Neuronal stem cell (in vitro differentiated cells): Measurements from ENCODE around the gene SYCE3.
A peak's percentile ranks its signal among the peaks of the same experiment; 100 is the strongest.

ENCODE experiments used
- DNase-seq: peaks from one replicate; pipeline ENCODE4 v3.0.0-alpha.2; 2013; ENCODE audit warnings: low spot score
- H2AFZ ChIP-seq: one replicate; pipeline ENCODE4 v1.6.1; 2013; ENCODE audit warnings: mild to moderate bottlenecking, low read length, inconsistent platforms
- H2AK5ac ChIP-seq: 2 replicates; pipeline ENCODE4 v1.6.1; 2013; ENCODE audit warnings: low read depth, mild to moderate bottlenecking, inconsistent platforms, low read length, moderate library complexity, mixed read lengths
- H2BK120ac ChIP-seq: 2 replicates; pipeline ENCODE4 v1.6.1; 2013; ENCODE audit warnings: low read depth, mild to moderate bottlenecking, inconsistent platforms, low read length, moderate library complexity, mixed read lengths
- H2BK12ac ChIP-seq: one replicate; pipeline ENCODE4 v1.6.1; 2013; ENCODE audit warnings: low read length, inconsistent platforms
- H2BK15ac ChIP-seq: 2 replicates; pipeline ENCODE4 v1.6.1; 2013; ENCODE audit warnings: mild to moderate bottlenecking, low read length, inconsistent platforms, mixed read lengths
- H2BK5ac ChIP-seq: one replicate; pipeline ENCODE4 v1.6.1; 2013; ENCODE audit warnings: inconsistent platforms, mild to moderate bottlenecking, low read length, moderate library complexity
- H3K14ac ChIP-seq: one replicate; pipeline ENCODE4 v1.6.1; 2013; ENCODE audit warnings: low read length, inconsistent platforms
- H3K18ac ChIP-seq: 2 replicates; pipeline ENCODE4 v1.6.1; 2013; ENCODE audit warnings: low read length, inconsistent platforms
- H3K23ac ChIP-seq: 2 replicates; pipeline ENCODE4 v1.6.1; 2013; ENCODE audit warnings: low read depth, mild to moderate bottlenecking, mixed read lengths, low read length, inconsistent platforms; ENCODE audit not compliant: poor library complexity
- H3K27ac ChIP-seq: replicated peaks from 3 replicates; pipeline ENCODE4 v1.5.1; 2013; ENCODE audit warnings: low read length, inconsistent platforms
- H3K27me3 ChIP-seq, 3 experiments: 2 replicates each; pipeline ENCODE4 v1.6.1; 2013; ENCODE audit warnings: low read length in 3 of 3, mild to moderate bottlenecking in 2 of 3, inconsistent platforms in 1 of 3, low read depth in 1 of 3, mixed read lengths in 1 of 3, moderate library complexity in 1 of 3; ENCODE audit not compliant: control insufficient read depth in 3 of 3, insufficient read depth in 3 of 3
- H3K36me3 ChIP-seq, 2 donors: replicated peaks in 1 of 2; 2 replicates each; pipeline ENCODE4 v1.6.1; 2013; ENCODE audit warnings: low read length in 2 of 2; ENCODE audit not compliant: control insufficient read depth in 2 of 2, insufficient read depth in 2 of 2
- H3K4ac ChIP-seq: 2 replicates; pipeline ENCODE4 v1.6.1; 2013; ENCODE audit warnings: inconsistent platforms, mild to moderate bottlenecking, low read length, moderate library complexity
- H3K4me1 ChIP-seq, 2 donors: 1 replicate in 1 of 2; 2 replicates in 1 of 2; pipeline ENCODE4 v1.6.1; 2013; ENCODE audit warnings: low read length in 2 of 2, low read depth in 1 of 2; ENCODE audit not compliant: control insufficient read depth in 2 of 2, insufficient read depth in 1 of 2
- H3K4me2 ChIP-seq: one replicate; pipeline ENCODE4 v1.6.1; 2013; ENCODE audit warnings: mild to moderate bottlenecking, low read length, inconsistent platforms; ENCODE audit not compliant: insufficient read depth, poor library complexity, severe bottlenecking
- H3K4me3 ChIP-seq, 2 donors: 2 replicates each; pipeline ENCODE4 v1.5.1; 2013; ENCODE audit warnings: low read length in 2 of 2, mild to moderate bottlenecking in 2 of 2, inconsistent platforms in 1 of 2, moderate library complexity in 1 of 2
- H3K79me1 ChIP-seq: one replicate; pipeline ENCODE4 v1.6.1; 2013; ENCODE audit warnings: low read depth, mild to moderate bottlenecking, inconsistent platforms, low read length, moderate library complexity
- H3K9ac ChIP-seq: one replicate; pipeline ENCODE4 v1.6.1; 2013; ENCODE audit warnings: mild to moderate bottlenecking, low read depth, low read length, inconsistent platforms; ENCODE audit not compliant: poor library complexity
- H3K9me3 ChIP-seq, 2 donors: replicated peaks in 1 of 2; 2 replicates each; pipeline versions ENCODE3 to v1.6.1; 2013; ENCODE audit warnings: low read length in 2 of 2, mild to moderate bottlenecking in 2 of 2, inconsistent platforms in 1 of 2, low read depth in 1 of 2, mixed read lengths in 1 of 2, moderate library complexity in 1 of 2; ENCODE audit not compliant: control insufficient read depth in 2 of 2, insufficient read depth in 1 of 2
- H4K8ac ChIP-seq: one replicate; pipeline ENCODE4 v1.6.1; 2013; ENCODE audit warnings: low read depth, mild to moderate bottlenecking, inconsistent platforms, low read length, moderate library complexity
- H4K91ac ChIP-seq: one replicate; pipeline ENCODE4 v1.6.1; 2013; ENCODE audit warnings: low read length, low read depth, mild to moderate bottlenecking, inconsistent platforms; ENCODE audit not compliant: poor library complexity
- WGBS, 2 donors: extraction: QIAGEN DNeasy Blood & Tissue Kit; methylation state at CpG; one replicate each; pipeline ENCODE4 v1.1.7; 2013; ENCODE audit warnings: missing lambda C conversion rate in 2 of 2, mixed read lengths in 1 of 2; ENCODE audit not compliant: insufficient read length in 2 of 2, insufficient replicate concordance in 1 of 2; ENCODE audit errors: extremely low coverage in 2 of 2; 5-methylcytosine and 5-hydroxymethylcytosine counted together

Gene SYCE3

DNA sequence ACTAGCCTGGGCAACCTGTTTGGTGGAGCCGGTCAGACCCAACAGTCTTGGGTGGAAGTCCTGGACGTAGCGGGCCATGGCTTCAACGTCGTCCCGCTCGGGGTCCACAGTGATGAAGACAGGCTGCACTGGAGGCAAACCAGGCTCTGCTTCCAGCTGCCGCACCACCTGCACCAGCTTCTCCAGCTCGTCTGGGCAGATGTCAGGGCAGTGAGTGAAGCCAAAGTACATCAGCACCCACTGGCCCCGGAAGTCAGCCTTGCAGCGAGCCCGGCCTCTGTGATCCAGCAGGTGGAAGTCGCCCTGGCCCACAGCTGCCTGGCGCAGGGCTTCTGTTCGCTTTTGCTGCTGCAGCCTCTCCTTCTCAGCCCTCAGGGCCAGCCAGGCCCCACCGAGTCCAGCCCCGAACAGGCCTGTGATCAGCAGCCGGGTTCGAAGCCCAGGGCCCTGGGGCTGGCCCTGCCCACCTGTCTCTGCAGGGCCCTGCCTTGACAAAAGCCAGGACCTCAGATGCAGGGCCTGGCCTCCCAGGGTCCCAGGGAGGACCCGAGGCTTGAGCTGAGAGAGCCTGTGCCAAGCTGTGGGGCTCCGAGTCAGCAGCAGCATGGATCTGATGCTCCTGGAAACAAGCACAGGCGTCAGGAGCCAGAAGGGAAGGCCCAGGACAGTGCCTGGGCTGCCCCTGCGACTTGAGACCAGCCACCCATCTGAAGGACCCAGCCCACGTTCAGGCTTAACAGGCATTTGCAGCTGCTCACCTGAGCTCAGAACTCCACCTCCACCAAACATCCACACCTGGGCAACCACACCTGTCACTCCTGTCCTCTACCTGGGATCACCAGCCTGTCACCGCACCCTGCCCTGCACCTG, 38.7 kb downstream of the SYCE3 start:
- Histone ChIP-seq H4K8ac (no peak overlapping the region), H3K27ac (no peak overlapping the region), H3K9me3 (peaks cover 2 to 6% of the 10 kb centered on the region in 2 donors), H3K9ac (peak overlapping the region; percentile 74), H3K36me3 (peaks cover 40 to 51% of the 10 kb centered on the region in 2 donors), H2AK5ac (no peak overlapping the region), H3K4me3 (peak overlapping the region; percentile 38 to 84), H2BK5ac (no peak overlapping the region), H3K4ac (no peak overlapping the region), H3K14ac (no peak overlapping the region), H2BK12ac (no peak overlapping the region), H3K27me3 (peaks cover 0 to 5% (median 0%) of the 10 kb centered on the region in 3 experiments), H3K4me1 (peaks cover 11 to 17% of the 10 kb centered on the region in 2 donors), H3K23ac (no peak overlapping the region), H2BK120ac (no peak overlapping the region), H2BK15ac (no peak overlapping the region), H3K18ac (no peak overlapping the region), H4K91ac (no peak overlapping the region), H2AFZ (no peak overlapping the region), H3K79me1 (peaks cover 12% of the 10 kb centered on the region), H3K4me2 (no peak overlapping the region)
- DNase-seq = no peak
- WGBS, 2 donors = no CpG with 5 or more reads among the region's 25 CpGs

DNA sequence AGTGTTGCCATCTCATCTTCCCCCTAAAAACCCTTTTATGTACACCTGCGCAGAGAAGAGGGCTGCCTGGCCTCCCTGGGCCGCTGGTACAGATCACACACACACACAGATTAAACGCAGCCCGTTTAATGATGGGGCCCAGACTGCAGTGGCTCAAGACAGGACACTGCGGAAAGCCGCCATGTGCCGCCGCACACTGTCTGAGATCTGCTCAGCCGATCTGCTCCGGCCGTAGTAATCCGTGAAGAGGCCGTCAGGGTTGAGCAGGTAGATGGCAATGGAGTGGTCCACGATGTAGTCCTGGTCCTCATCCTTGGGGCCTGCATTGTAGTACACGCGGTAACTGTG, 39.3 kb downstream of the SYCE3 start:
- Histone ChIP-seq H2AFZ (no peak overlapping the region), H2BK15ac (no peak overlapping the region), H3K4me1 (peaks cover 11 to 17% of the 10 kb centered on the region in 2 donors), H3K23ac (peak overlapping the region; percentile 55), H3K4me2 (no peak overlapping the region), H3K79me1 (peaks cover 12% of the 10 kb centered on the region), H2BK5ac (no peak overlapping the region), H3K9ac (no peak overlapping the region), H3K18ac (no peak overlapping the region), H3K4ac (no peak overlapping the region), H3K36me3 (peaks cover 44 to 58% of the 10 kb centered on the region in 2 donors), H2AK5ac (no peak overlapping the region), H4K91ac (no peak overlapping the region), H3K4me3 (no peak overlapping the region), H3K27me3 (peaks cover 0 to under 1% (median 0%) of the 10 kb centered on the region in 3 experiments), H3K27ac (no peak overlapping the region), H3K9me3 (peaks cover under 1 to 3% of the 10 kb centered on the region in 2 donors), H3K14ac (no peak overlapping the region), H2BK120ac (no peak overlapping the region), H4K8ac (no peak overlapping the region), H2BK12ac (no peak overlapping the region)
- no peak for DNase-seq
- WGBS, 2 donors = no CpG with 5 or more reads among the region's 16 CpGs

DNA sequence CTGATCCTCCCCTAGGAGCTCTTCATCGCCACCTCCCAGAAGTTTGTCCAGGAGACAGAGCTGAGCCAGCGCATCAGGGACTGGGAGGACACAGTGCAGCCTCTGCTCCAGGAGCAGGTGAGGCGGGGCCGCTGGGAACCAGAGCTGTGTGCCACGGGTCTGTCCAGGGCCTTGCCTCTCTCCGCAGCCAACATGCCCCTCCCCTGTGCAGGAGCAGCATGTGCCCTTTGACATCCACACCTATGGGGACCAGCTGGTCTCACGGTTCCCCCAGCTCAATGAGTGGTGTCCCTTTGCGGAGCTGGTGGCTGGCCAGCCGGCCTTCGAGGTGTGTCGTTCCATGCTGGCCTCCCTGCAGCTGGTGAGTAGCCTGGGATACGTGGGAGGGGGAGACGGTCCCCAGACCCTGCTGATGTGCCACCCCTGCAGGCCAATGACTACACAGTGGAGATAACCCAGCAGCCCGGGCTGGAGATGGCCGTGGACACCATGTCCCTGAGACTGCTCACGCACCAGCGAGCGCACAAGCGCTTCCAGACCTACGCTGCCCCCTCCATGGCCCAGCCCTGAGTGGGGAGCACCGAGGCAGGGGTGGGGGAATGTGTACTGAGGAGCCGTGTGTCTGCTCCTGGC, 39.8 kb downstream of the SYCE3 start:
- peaks cover 12% of the 10 kb centered on the region for H3K79me1 ChIP-seq
- H3K9me3 ChIP-seq = no peaks in the 10 kb centered on the region
- H3K14ac ChIP-seq = no peak overlapping the region
- peak overlapping the region; percentile 48 for H4K8ac ChIP-seq
- H2BK5ac ChIP-seq = peak overlapping the region; percentile 39
- H3K4me3 ChIP-seq = no peak overlapping the region
- whole genome bisulfite sequencing, 2 donors = no CpG with 5 or more reads among the region's 22 CpGs
- H3K4me2 ChIP-seq = no peak overlapping the region
- no peak overlapping the region for H3K4ac ChIP-seq
- H3K23ac ChIP-seq = peak overlapping the region; percentile 55
- H3K36me3 ChIP-seq = peaks cover 49 to 63% of the 10 kb centered on the region in 2 donors
- H3K9ac ChIP-seq = no peak overlapping the region
- H2BK12ac ChIP-seq = no peak overlapping the region
- no peak overlapping the region for H3K18ac ChIP-seq
- no peak overlapping the region for H2AFZ ChIP-seq
- H2BK120ac ChIP-seq = no peak overlapping the region
- H2BK15ac ChIP-seq = no peak overlapping the region
- H4K91ac ChIP-seq = no peak overlapping the region
- no peaks in the 10 kb centered on the region for H3K27me3 ChIP-seq
- no peak overlapping the region for H2AK5ac ChIP-seq
- peaks cover 11 to 17% of the 10 kb centered on the region in 2 donors for H3K4me1 ChIP-seq
- DNase-seq = no peak
- no peak overlapping the region for H3K27ac ChIP-seq

DNA sequence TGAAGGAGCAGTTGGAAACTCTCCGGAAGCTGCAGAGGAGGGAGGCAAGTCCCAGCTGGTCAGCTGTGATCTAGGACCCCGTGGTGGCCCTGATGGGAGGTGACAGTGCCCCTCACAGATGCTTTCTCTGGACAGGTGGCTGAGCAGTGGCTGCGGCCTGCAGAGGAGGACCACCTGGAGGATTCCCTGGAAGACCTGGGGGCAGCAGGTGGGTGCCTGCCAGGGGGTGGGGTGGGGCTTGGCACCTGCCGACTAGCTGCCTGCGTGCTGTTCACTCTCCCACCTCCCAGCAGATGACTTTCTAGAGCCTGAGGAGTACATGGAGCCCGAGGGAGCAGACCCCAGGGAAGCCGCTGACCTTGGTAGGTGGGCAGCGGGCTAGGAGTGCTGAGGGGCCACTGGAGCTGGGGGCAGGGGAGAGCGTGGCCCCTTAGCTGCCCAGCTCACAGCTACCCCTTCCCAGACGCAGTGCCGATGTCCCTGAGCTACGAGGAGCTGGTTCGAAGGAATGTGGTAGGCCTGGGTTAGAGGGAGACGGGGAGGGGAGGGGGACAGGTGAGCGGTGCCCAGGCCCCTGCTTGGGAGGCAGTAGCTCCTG, 40.4 kb downstream of the SYCE3 start:
- no peak overlapping the region for H3K4ac ChIP-seq
- no peak overlapping the region for H2BK15ac ChIP-seq
- no peak overlapping the region for H4K8ac ChIP-seq
- H3K4me3 ChIP-seq = no peak overlapping the region
- H2BK120ac ChIP-seq = no peak overlapping the region
- no peak overlapping the region for H4K91ac ChIP-seq
- H3K18ac ChIP-seq = no peak overlapping the region
- no peak overlapping the region for H3K14ac ChIP-seq
- no peak for DNase-seq
- H3K9me3 ChIP-seq = no peaks in the 10 kb centered on the region
- H3K27ac ChIP-seq = no peak overlapping the region
- H3K79me1 ChIP-seq = peaks cover 13% of the 10 kb centered on the region
- H3K9ac ChIP-seq = no peak overlapping the region
- peaks cover 11 to 16% of the 10 kb centered on the region in 2 donors for H3K4me1 ChIP-seq
- no peaks in the 10 kb centered on the region for H3K27me3 ChIP-seq
- no peak overlapping the region for H2AK5ac ChIP-seq
- H3K4me2 ChIP-seq = no peak overlapping the region
- no peak overlapping the region for H2BK12ac ChIP-seq
- H2AFZ ChIP-seq = no peak overlapping the region
- no CpG with 5 or more reads among the region's 15 CpGs for WGBS, 2 donors
- peaks cover 55 to 69% of the 10 kb centered on the region in 2 donors for H3K36me3 ChIP-seq
- no peak overlapping the region for H3K23ac ChIP-seq
- peak overlapping the region; percentile 39 for H2BK5ac ChIP-seq
